Measurements from ENCODE around the gene RAB30. TPM values are rescaled to one million over a fixed set of nuclear protein-coding genes. Genes with fewer than 3 reads are reported as not detected.
A peak's percentile ranks its signal among the peaks of the same experiment; 100 is the strongest.

RAB30 gene
- total and polyA plus RNA-seq, 7 donors, result 6.0 to 29.9 (median 24.0) TPM

- no peaks in the 10 kb centered on the region for H3K36me3 ChIP-seq
- H3K4me3 ChIP-seq, result no peak overlapping the region
- intact Hi-C loops (cut with DNase I), result no loop called here
- DNase-seq, result no peak
- H3K27me3 ChIP-seq, result no peaks in the 10 kb centered on the region
- TF ChIP-seq, protein P1, sequence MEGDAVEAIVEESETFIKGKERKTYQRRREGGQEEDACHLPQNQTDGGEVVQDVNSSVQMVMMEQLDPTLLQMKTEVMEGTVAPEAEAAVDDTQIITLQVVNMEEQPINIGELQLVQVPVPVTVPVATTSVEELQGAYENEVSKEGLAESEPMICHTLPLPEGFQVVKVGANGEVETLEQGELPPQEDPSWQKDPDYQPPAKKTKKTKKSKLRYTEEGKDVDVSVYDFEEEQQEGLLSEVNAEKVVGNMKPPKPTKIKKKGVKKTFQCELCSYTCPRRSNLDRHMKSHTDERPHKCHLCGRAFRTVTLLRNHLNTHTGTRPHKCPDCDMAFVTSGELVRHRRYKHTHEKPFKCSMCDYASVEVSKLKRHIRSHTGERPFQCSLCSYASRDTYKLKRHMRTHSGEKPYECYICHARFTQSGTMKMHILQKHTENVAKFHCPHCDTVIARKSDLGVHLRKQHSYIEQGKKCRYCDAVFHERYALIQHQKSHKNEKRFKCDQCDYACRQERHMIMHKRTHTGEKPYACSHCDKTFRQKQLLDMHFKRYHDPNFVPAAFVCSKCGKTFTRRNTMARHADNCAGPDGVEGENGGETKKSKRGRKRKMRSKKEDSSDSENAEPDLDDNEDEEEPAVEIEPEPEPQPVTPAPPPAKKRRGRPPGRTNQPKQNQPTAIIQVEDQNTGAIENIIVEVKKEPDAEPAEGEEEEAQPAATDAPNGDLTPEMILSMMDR (IDR thresholded peaks at IDR 0.05), result no peak
- no peak for TF ChIP-seq POLR2A (IDR thresholded peaks at IDR 0.05)
- TF ChIP-seq EP300 (IDR thresholded peaks at IDR 0.05), result no peak
- TF ChIP-seq POLR2AphosphoS5 (IDR thresholded peaks at IDR 0.05), result no peak
- peak overlapping the region in 2 of 4 donors; percentile 11 to 34 for H3K27ac ChIP-seq
- H3K4me1 ChIP-seq, result peaks cover 0 to 48% (median 45%) of the 10 kb centered on the region in 4 donors
- WGBS, 2 donors, result 6 to 22% methylated on average over 6 of the region's 6 CpGs
- H3K9me3 ChIP-seq, result no peaks in the 10 kb centered on the region
These were observed 63.7 kb downstream of the RAB30 start for GRCh38 chr11:83007909-83008580.

DNA sequence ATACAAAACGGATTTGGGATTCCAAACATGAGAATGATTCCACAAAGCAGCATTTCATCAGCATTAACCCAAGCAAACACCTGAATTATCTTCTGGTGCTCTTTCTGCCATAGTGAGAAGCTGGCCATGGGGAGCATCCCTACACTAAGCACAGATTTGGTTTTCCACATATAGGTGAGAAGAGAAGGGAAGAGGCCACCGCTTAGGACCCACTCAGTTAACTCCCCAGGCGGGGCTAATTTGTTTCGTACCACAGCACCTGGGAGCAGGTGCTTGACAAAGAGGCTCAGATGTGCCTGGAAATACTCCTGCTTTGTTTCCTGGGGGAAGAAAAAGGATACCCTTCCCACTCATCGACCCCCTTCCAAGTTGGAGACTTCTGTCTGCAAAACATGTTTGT is 64.2 kb downstream of the RAB30 start:
- H3K9me3 ChIP-seq, result no peaks in the 10 kb centered on the region
- H3K27ac ChIP-seq, result peak overlapping the region in 1 of 4 donors; percentile 11
- TF ChIP-seq EP300 (IDR thresholded peaks at IDR 0.05) (no peak), POLR2A (IDR thresholded peaks at IDR 0.05) (no peak), POLR2AphosphoS5 (IDR thresholded peaks at IDR 0.05) (no peak)
- TF ChIP-seq, protein P1 (IDR thresholded peaks at IDR 0.05), result no peak
- H3K4me1 ChIP-seq, result peaks cover 0 to 43% (median 39%) of the 10 kb centered on the region in 4 donors
- no peak for DNase-seq
- WGBS, 2 donors, result 60 to 75% methylated on average over 5 of the region's 5 CpGs
- intact Hi-C loops (cut with DNase I), result no loop called here
- H3K27me3 ChIP-seq, result no peaks in the 10 kb centered on the region
- no peak overlapping the region for H3K4me3 ChIP-seq
- H3K36me3 ChIP-seq, result no peaks in the 10 kb centered on the region

DNA sequence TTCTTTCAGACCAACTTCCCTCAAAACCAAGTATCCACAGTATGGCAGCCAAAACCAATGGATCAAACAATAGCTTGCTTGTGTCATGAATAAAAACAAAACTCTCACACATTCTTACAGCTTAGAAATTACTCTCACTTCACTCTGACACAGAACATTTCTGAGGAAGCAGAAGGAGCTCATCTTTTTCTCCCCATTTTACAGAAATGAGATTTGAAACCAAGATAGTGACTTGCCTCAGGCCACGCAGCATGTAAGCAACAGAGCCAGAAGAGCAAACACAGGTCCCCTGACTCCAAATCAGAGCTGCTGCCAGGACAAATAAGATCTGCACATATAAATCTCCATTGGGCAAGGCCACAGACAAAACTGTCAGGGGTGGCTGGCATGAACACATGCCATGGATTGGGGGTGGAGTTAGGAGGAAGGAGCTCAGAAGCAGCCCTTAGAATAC is 64.8 kb downstream of the RAB30 start:
- H3K27me3 ChIP-seq, result no peaks in the 10 kb centered on the region
- no peaks in the 10 kb centered on the region for H3K36me3 ChIP-seq
- TF ChIP-seq POLR2A (IDR thresholded peaks at IDR 0.05), result no peak
- TF ChIP-seq, protein P1 (IDR thresholded peaks at IDR 0.05), result no peak
- TF ChIP-seq POLR2AphosphoS5 (IDR thresholded peaks at IDR 0.05), result no peak
- no peak for TF ChIP-seq EP300 (IDR thresholded peaks at IDR 0.05)
- H3K27ac ChIP-seq, result peak overlapping the region in 2 of 4 donors; percentile 1 to 19
- H3K4me3 ChIP-seq, result no peak overlapping the region
- WGBS, 2 donors, result 39 to 43% methylated on average over 1 of the region's 1 CpG
- intact Hi-C loops (cut with DNase I), result no loop called here
- DNase-seq, result no peak
- H3K9me3 ChIP-seq, result no peaks in the 10 kb centered on the region
- H3K4me1 ChIP-seq, result peaks cover 0 to 38% (median 35%) of the 10 kb centered on the region in 4 donors

DNA sequence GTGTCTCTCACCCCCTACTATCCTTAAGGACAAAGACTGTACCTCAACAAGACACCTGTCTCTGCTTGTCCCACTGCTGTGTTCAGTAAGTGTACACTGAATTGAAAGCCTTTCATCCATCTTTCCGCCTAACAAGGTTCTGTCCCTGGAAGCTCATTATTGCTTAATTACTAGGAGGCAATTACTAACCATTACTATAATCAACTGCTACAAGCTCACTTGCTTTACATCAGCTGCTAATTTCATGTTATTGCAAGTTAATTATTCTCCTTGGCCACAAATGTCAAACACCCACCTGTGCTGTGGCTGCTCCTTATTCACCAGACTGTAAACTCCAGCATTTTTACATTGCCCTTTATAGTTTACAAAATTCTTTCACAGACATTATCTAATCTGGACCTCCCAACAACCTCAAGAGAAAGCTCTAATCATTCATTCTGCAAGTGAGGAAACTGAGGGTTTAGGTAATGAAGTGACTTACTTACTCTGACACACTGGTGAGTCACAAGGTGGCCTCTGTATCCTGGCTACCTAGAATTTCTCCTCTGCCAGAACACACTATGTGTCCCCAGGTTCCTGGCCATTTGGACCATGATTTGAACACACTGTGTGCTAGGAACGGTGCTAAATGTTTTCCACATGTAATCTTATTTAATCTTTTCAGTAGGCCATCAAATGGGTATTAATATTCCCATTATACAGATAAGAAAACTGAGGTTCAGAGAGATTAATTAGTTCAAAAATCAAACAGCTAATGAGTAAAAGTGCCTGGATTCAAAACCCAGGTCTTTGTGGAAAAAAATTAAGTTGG is 66.7 kb downstream of the RAB30 start:
- Histone ChIP-seq H3K36me3 (no peaks in the 10 kb centered on the region), H3K27ac (no peak overlapping the region), H3K4me3 (no peak overlapping the region), H3K27me3 (no peaks in the 10 kb centered on the region), H3K4me1 (peaks cover 0 to 39% (median 35%) of the 10 kb centered on the region in 4 donors), H3K9me3 (no peaks in the 10 kb centered on the region)
- TF ChIP-seq, protein P1 (IDR thresholded peaks at IDR 0.05), result no peak
- TF ChIP-seq EP300 (IDR thresholded peaks at IDR 0.05) (no peak), POLR2AphosphoS5 (IDR thresholded peaks at IDR 0.05) (no peak), POLR2A (IDR thresholded peaks at IDR 0.05) (no peak)
- intact Hi-C loops (cut with DNase I), result no loop called here
- DNase-seq, result no peak
- WGBS, 2 donors, result 94 to 95% methylated on average over 2 of the region's 2 CpGs
